OCI-LY7 (cell line): ENCODE results near the gene RBM44. TPM values are rescaled to one million over a fixed set of nuclear protein-coding genes. Genes with fewer than 3 reads are reported as not detected.
"Not testable (repeated sequence)": the region's sequence is repeated elsewhere in the genome, so short reads cannot be mapped to it uniquely, and the experiment has no call there.

ENCODE experiments used
- BruUV-seq: library from RNA; stranded (reverse); fragments of 400-500 nt; replicated peaks from 2 replicates; lab custom pipeline; 2021; lab: Mats Ljungman, UMichigan
- CTCF ChIA-PET: fragments of 300-600 bp; sonication (Branson Sonifier 250); formaldehyde crosslinking; loops from one replicate; lab custom pipeline; 2022; ENCODE audit warnings: antibody characterized with exemption; ENCODE audit not compliant: unreplicated experiment; lab: Charles Lee
- POLR2A ChIA-PET: fragments of 300-600 bp; sonication (Branson Sonifier 250); formaldehyde crosslinking; loops from one replicate; lab custom pipeline; 2022; ENCODE audit warnings: antibody characterized with exemption; lab: Charles Lee
- DNase-seq: peaks from one replicate; pipeline ENCODE4 v3.0.0-alpha.2; 2015; ENCODE audit warnings: low spot score
- H2AFZ ChIP-seq: fragments of 200-600 bp; sonication (generic), shearing (Covaris generic); 2 replicates; pipeline ENCODE4 v1.6.1; 2014; ENCODE audit warnings: mild to moderate bottlenecking, antibody characterized with exemption, low read length, moderate library complexity
- H3K27ac ChIP-seq: fragments of 200-600 bp; sonication (generic); 2 replicates; pipeline ENCODE4 v1.5.1; 2014; ENCODE audit warnings: mixed run types, low read depth, mild to moderate bottlenecking, moderate library complexity, low read length, inconsistent platforms; ENCODE audit not compliant: poor library complexity, severe bottlenecking
- H3K36me3 ChIP-seq: fragments of 200-600 bp; sonication (generic); 2 replicates; pipeline ENCODE4 v1.6.1; 2014; ENCODE audit warnings: mild to moderate bottlenecking, antibody characterized with exemption, low read length, moderate library complexity, mixed read lengths; ENCODE audit not compliant: insufficient read depth
- H3K4me1 ChIP-seq: fragments of 200-600 bp; sonication (generic); 2 replicates; pipeline ENCODE4 v1.5.1; 2014; ENCODE audit warnings: mild to moderate bottlenecking, low read length; ENCODE audit not compliant: insufficient read depth, poor library complexity, severe bottlenecking
- H3K4me2 ChIP-seq: fragments of 200-600 bp; sonication (generic); 2 replicates; pipeline ENCODE4 v1.6.1; 2014; ENCODE audit warnings: mild to moderate bottlenecking, low read length
- H3K4me3 ChIP-seq: fragments of 200-600 bp; sonication (generic); 2 replicates; pipeline ENCODE4 v1.5.1; 2014; ENCODE audit warnings: mild to moderate bottlenecking, low read depth, low read length; ENCODE audit not compliant: poor library complexity, severe bottlenecking
- H3K79me2 ChIP-seq: fragments of 200-600 bp; sonication (generic); 2 replicates; pipeline ENCODE4 v1.6.1; 2016; ENCODE audit warnings: low read depth, mild to moderate bottlenecking, low read length, moderate library complexity, mixed read lengths; ENCODE audit not compliant: insufficient read depth
- H3K9me2 ChIP-seq: fragments of 200-600 bp; sonication (generic); 2 replicates; pipeline ENCODE4 v1.6.1; 2016; ENCODE audit warnings: mild to moderate bottlenecking, low read length, mixed read lengths; ENCODE audit not compliant: insufficient read depth
- H3K9me3 ChIP-seq: fragments of 200-600 bp; sonication (generic); 2 replicates; pipeline ENCODE4 v1.6.1; 2014; ENCODE audit warnings: mild to moderate bottlenecking, mixed run types, low read length, mixed read lengths
- H4K20me1 ChIP-seq: fragments of 200-600 bp; sonication (generic); 2 replicates; pipeline ENCODE4 v1.6.1; 2014; ENCODE audit warnings: mild to moderate bottlenecking, antibody characterized with exemption, low read length, moderate library complexity, mixed read lengths; ENCODE audit not compliant: insufficient read depth
- EZH2phosphoT487 ChIP-seq: fragments of 200-600 bp; sonication (generic); IDR thresholded peaks from 2 replicates; pipeline ENCODE4 v1.6.1; 2018; ENCODE audit warnings: low read depth, borderline replicate concordance, mild to moderate bottlenecking, mixed run types, antibody characterized with exemption, low read length, moderate library complexity, mixed read lengths
- intact Hi-C: fragments of 100-400 bp; cut with micrococcal nuclease; formaldehyde crosslinking; loops from one replicate; pipeline ENCODE4 v1.10.0; 2022; ENCODE audit not compliant: unreplicated experiment
- total RNA-seq, 2 experiments: library from RNA; depleted of rRNA in 1 of 2; stranded (reverse); fragments of >200 nt in 1 of 2; shearing (Covaris generic) in 1 of 2; gene quantifications; 2 replicates each; pipeline ENCODE4 v1.2.3, GENCODE V29; 2014 to 2022
- TF ChIP-seq, protein P1 (sequence below): fragments of 200-600 bp; sonication (generic); conservative IDR thresholded peaks from 2 replicates; pipeline ENCODE4 v1.5.1; 2014; ENCODE audit warnings: mild to moderate bottlenecking, antibody characterized with exemption, low read length, moderate library complexity, mixed read lengths

RBM44 gene
- total RNA-seq, 2 experiments from 2014 or later: 0.72 to 1.2 TPM

DNA sequence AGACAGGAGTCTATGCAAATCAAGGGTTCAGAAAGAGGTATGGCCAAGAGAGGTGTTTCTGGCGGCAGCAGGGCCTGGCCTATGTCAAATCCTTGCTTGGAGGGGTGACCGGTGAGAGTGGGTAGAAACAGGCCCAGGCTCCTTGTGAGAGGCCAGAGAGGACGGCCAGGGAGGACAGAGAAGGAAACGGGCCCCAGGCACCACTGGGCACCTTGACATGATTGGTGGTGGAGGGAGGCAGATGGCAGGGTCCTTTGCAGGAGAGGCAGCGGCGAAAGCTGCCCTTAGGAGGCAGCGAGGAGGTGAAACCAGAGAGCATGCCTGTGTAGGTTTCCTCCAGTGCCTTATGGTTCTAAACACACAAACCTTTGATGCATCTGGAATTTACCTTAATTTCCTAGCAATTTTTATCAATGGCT, 67.1 kb downstream of the RBM44 start:
- Histone ChIP-seq H3K36me3 (no peaks in the 10 kb centered on the region), H3K9me3 (no peaks in the 10 kb centered on the region), H2AFZ (no peak overlapping the region), H3K27ac (no peak overlapping the region), H3K4me2 (no peak overlapping the region), H3K9me2 (no peaks in the 10 kb centered on the region), H3K4me3 (no peak overlapping the region), H4K20me1 (no peaks in the 10 kb centered on the region), H3K4me1 (no peaks in the 10 kb centered on the region), H3K79me2 (no peaks in the 10 kb centered on the region)
- BruUV-seq: no TSS peak
- ChIA-PET CTCF (no interaction called here), POLR2A (interaction anchor here (1.3 kb wide), 1 partner anchor 10 kb away, joined by 3 read pairs; no protein-coding TSS in a partner anchor)
- intact Hi-C loops: no loop called here
- no peak for TF ChIP-seq EZH2phosphoT487
- TF ChIP-seq, protein P1, sequence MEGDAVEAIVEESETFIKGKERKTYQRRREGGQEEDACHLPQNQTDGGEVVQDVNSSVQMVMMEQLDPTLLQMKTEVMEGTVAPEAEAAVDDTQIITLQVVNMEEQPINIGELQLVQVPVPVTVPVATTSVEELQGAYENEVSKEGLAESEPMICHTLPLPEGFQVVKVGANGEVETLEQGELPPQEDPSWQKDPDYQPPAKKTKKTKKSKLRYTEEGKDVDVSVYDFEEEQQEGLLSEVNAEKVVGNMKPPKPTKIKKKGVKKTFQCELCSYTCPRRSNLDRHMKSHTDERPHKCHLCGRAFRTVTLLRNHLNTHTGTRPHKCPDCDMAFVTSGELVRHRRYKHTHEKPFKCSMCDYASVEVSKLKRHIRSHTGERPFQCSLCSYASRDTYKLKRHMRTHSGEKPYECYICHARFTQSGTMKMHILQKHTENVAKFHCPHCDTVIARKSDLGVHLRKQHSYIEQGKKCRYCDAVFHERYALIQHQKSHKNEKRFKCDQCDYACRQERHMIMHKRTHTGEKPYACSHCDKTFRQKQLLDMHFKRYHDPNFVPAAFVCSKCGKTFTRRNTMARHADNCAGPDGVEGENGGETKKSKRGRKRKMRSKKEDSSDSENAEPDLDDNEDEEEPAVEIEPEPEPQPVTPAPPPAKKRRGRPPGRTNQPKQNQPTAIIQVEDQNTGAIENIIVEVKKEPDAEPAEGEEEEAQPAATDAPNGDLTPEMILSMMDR: 0 out of 2 replicates have a peak, but pooled peaks have one; percentile 21
- no peak for DNase-seq

DNA sequence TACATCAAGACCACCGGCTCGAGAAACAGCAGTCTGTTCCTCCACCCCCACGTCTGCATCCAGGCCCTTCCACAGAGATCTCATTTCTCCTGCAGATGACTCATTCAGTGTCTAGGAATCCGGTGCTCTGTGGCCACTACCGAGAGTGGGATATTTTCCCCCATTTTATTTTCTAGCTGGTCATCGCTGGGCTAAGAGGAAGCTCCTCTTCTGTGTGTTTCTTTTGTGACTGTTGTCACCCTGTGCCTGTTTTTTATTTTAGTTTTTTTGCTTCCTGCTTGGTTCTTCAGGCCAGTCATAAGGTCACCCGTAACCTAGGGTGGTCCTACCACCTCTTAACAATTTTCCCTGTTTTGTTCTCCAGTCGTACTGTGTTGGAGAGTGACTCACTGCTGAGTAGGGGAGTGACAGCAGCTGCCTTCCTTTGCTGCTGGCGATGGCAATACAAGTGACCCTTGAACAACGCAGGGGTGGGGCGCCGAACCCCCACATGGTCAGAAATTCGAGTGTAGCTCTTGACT, 67.6 kb downstream of the RBM44 start:
- H4K20me1 ChIP-seq: no peaks in the 10 kb centered on the region
- no peaks in the 10 kb centered on the region for H3K9me3 ChIP-seq
- no peak for DNase-seq
- POLR2A ChIA-PET: interaction anchor here (1.3 kb wide), 1 partner anchor 11 kb away, joined by 3 read pairs; no protein-coding TSS in a partner anchor
- no peaks in the 10 kb centered on the region for H3K36me3 ChIP-seq
- H3K4me1 ChIP-seq: no peaks in the 10 kb centered on the region
- H2AFZ ChIP-seq: no peak overlapping the region
- H3K4me2 ChIP-seq: no peak overlapping the region
- no peaks in the 10 kb centered on the region for H3K79me2 ChIP-seq
- H3K4me3 ChIP-seq: no peak overlapping the region
- H3K9me2 ChIP-seq: no peaks in the 10 kb centered on the region
- no TSS peak for BruUV-seq
- H3K27ac ChIP-seq: no peak overlapping the region
- CTCF ChIA-PET: no interaction called here
- intact Hi-C loops: no loop called here
- TF ChIP-seq, protein P1: no peak
- TF ChIP-seq EZH2phosphoT487: no peak

DNA sequence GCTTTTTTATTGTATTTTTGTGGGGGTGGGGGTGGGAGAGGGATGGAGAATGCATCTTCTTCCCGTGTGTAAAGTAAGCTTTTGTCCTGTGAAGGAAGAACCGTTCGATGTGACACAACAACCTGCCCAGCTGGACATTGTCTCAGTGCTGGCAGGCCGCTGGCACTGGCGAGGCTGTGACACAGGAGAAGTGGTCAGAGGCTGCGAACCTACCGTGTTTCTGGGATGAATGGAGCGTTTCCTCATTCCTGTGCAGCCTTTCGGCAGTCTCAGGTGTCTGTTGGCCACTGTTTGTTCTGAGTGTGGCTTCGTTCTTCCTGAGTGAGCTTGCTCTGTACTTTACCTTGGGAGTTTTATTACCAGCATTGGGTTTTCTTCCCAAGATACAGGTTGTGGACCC, 68.9 kb downstream of the RBM44 start:
- TF ChIP-seq, protein P1: no peak
- Histone ChIP-seq H3K9me3 (no peaks in the 10 kb centered on the region), H3K4me3 (no peak overlapping the region), H3K27ac (no peak overlapping the region), H4K20me1 (no peaks in the 10 kb centered on the region), H3K79me2 (no peaks in the 10 kb centered on the region), H2AFZ (no peak overlapping the region), H3K9me2 (no peaks in the 10 kb centered on the region), H3K4me2 (no peak overlapping the region), H3K36me3 (no peaks in the 10 kb centered on the region), H3K4me1 (no peaks in the 10 kb centered on the region)
- CTCF ChIA-PET: no interaction called here
- BruUV-seq: no TSS peak
- intact Hi-C loops: no loop called here
- POLR2A ChIA-PET: interaction anchor here (0.6 kb wide), 1 partner anchor 393 kb away, joined by 3 read pairs; no protein-coding TSS in a partner anchor
- no peak for DNase-seq

DNA sequence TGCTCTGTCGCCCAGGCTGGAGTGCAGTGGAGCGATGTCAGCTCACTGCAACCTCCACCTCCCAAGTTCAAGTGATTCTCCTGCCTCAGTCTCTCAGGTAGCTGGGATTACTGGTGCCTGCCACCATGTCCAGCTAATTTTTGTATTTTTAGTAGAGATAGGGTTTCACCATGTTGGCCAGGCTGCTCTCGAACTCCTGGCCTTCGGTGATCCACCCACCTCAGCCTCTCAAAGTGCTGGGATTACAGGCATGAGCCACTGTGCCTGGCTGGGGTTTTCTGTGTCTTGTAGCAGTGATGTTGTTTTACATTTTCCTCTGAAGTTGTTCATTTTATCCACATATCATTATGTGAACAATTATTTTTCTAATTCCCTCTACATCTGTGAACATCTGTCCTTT, 69.5 kb downstream of the RBM44 start:
- H3K4me3 ChIP-seq, H3K9me2 ChIP-seq, H3K36me3 ChIP-seq, H2AFZ ChIP-seq, H3K9me3 ChIP-seq, H4K20me1 ChIP-seq, BruUV-seq, CTCF ChIA-PET, H3K27ac ChIP-seq, H3K4me1 ChIP-seq, DNase-seq, POLR2A ChIA-PET, intact Hi-C loops, H3K4me2 ChIP-seq, H3K79me2 ChIP-seq: not testable (repeated sequence)
